ENCODE measurements around the gene ACCSL. TPM values are rescaled to one million over a fixed set of nuclear protein-coding genes. Genes with fewer than 3 reads are reported as not detected.

ACCSL gene
- total and polyA plus RNA-seq, 2 donors from 2014 or later = not detected

DNA sequence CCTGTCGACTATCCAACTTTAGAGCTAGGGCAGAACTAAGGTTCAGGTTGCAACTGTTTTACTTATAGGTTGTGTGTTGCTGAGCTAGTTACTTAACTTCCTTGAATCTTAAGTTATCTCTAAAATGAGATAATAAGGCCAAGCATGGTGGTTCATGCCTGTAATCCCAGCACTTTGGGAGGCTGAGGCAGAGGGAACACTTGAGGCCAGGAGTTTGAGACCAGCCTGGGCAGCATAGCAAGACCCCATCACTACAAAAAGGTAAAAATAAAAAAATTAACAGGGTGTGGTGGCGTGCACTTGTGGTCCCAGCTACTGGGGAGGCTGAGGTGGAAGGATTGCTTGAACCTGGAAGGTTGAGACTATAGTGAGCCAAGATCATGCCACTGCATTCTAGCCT lies 20.4 kb downstream of the ACCSL start:
- intact Hi-C loops (cut with DNase I) = no loop called here
- TF ChIP-seq, protein P1, sequence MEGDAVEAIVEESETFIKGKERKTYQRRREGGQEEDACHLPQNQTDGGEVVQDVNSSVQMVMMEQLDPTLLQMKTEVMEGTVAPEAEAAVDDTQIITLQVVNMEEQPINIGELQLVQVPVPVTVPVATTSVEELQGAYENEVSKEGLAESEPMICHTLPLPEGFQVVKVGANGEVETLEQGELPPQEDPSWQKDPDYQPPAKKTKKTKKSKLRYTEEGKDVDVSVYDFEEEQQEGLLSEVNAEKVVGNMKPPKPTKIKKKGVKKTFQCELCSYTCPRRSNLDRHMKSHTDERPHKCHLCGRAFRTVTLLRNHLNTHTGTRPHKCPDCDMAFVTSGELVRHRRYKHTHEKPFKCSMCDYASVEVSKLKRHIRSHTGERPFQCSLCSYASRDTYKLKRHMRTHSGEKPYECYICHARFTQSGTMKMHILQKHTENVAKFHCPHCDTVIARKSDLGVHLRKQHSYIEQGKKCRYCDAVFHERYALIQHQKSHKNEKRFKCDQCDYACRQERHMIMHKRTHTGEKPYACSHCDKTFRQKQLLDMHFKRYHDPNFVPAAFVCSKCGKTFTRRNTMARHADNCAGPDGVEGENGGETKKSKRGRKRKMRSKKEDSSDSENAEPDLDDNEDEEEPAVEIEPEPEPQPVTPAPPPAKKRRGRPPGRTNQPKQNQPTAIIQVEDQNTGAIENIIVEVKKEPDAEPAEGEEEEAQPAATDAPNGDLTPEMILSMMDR (IDR thresholded peaks at IDR 0.05; ENCODE audit: borderline replicate concordance, extremely low read depth, insufficient read depth) = no peak
- DNase-seq = no peak

DNA sequence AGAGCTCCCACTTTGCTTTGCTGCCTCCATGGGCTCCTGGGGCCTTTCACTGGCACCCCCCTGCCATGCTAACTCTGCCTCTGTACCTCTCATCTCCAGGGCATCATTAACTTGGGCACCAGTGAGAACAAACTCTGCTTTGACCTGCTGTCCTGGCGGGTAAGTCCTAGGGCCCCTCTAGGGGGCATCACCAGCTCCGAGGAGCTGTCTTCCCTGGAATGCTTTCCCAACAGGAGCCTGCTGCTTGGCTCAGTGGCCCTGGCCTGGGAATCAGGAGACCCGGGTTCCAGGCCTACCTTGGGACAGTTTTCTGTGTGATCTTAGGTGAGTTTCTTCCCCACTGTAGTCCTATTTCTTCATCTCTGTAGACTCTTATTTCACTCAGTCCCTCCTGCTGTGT lies 23.4 kb downstream of the ACCSL start:
- Histone ChIP-seq H3K36me3 (ENCODE audit: control insufficient read depth in 2 of 3, insufficient read depth in 3 of 3, low read length in 3 of 3) (peaks cover 0 to 10% (median 0%) of the 10 kb centered on the region in 3 donors), H3K27me3 (ENCODE audit: control insufficient read depth, insufficient read depth, low read length) (no peaks in the 10 kb centered on the region), H3K9me3 (ENCODE audit: control insufficient read depth in 2 of 3, insufficient read depth in 1 of 3, low read length in 3 of 3) (no peaks in the 10 kb centered on the region), H3K4me3 (ENCODE audit: low read length in 3 of 3) (no peak overlapping the region), H3K4me1 (ENCODE audit: control insufficient read depth in 2 of 3, insufficient read depth in 2 of 3, low read depth in 1 of 3, low read length in 3 of 3) (peaks cover 0 to 5% (median 5%) of the 10 kb centered on the region in 3 donors), H3K27ac (ENCODE audit: low read depth in 2 of 2, low read length in 2 of 2) (no peak overlapping the region), H3K9ac (ENCODE audit: low read length in 3 of 3) (no peak overlapping the region)
- TF ChIP-seq, protein P1 (IDR thresholded peaks at IDR 0.05; ENCODE audit: borderline replicate concordance, extremely low read depth, insufficient read depth) = no peak
- FAIRE-seq (no peak), DNase-seq (no peak)
- intact Hi-C loops (cut with DNase I) = no loop called here

More for the DNA sequence above, 20.4 kb downstream of the ACCSL start:
- no peak overlapping the region for H3K9ac ChIP-seq (ENCODE audit: low read length in 3 of 3)
- no peaks in the 10 kb centered on the region for H3K27me3 ChIP-seq (ENCODE audit: control insufficient read depth, insufficient read depth, low read length)
- FAIRE-seq = no peak
- H3K9me3 ChIP-seq (ENCODE audit: control insufficient read depth in 2 of 3, insufficient read depth in 1 of 3, low read length in 3 of 3) = no peaks in the 10 kb centered on the region
- no peak overlapping the region for H3K4me3 ChIP-seq (ENCODE audit: low read length in 3 of 3)
- peaks cover 0 to 3% (median 0%) of the 10 kb centered on the region in 3 donors for H3K36me3 ChIP-seq (ENCODE audit: control insufficient read depth in 2 of 3, insufficient read depth in 3 of 3, low read length in 3 of 3)
- peaks cover 0 to 5% (median 5%) of the 10 kb centered on the region in 3 donors for H3K4me1 ChIP-seq (ENCODE audit: control insufficient read depth in 2 of 3, insufficient read depth in 2 of 3, low read depth in 1 of 3, low read length in 3 of 3)
- no peak overlapping the region for H3K27ac ChIP-seq (ENCODE audit: low read depth in 2 of 2, low read length in 2 of 2)

DNA sequence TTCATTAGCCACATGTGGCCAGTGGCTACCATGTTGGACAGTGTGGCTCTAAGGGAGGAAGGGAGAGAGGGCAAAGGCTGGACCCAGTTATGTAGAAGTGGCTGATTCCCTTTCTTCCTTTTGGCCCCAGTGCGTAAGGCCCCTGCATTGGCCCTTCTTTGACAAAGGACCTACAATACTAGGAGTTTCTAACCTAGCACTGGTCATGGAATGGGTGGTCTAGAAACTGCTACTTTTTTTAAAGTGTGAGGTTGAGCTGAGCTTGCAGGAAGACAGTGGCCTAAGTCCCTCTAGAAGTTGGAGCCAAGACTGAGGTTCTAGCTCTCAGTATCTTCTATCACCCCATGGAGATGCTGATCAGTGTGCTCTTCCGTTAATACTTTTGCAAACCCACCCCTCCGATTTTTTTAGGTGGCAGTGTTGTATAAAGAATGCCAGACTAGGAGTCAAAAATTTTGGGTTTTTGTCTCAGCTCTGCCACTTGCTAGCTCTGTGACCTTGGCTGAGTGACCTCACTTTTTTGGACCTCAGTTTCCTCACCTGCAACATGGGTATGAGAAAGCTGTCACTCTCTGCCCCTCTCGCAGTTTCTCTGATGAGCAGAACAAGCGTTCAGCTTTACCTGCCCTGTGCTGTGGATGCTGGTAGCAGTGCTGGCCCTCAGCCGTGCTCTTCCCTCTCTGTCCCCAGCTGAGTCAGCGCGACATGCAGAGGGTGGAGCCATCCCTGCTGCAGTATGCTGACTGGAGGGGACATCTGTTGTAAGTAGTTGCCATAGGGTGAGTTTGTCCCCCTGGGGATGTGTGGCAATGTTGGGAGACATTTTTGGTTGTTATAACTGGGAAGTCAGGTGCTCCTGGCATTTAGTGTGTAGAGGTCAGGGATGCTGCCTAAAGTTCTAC lies 25.2 kb downstream of the ACCSL start:
- FAIRE-seq = no peak
- peaks cover 0 to 10% (median 0%) of the 10 kb centered on the region in 3 donors for H3K36me3 ChIP-seq (ENCODE audit: control insufficient read depth in 2 of 3, insufficient read depth in 3 of 3, low read length in 3 of 3)
- no peak overlapping the region for H3K27ac ChIP-seq (ENCODE audit: low read depth in 2 of 2, low read length in 2 of 2)
- H3K9ac ChIP-seq (ENCODE audit: low read length in 3 of 3) = no peak overlapping the region
- H3K4me1 ChIP-seq (ENCODE audit: control insufficient read depth in 2 of 3, insufficient read depth in 2 of 3, low read depth in 1 of 3, low read length in 3 of 3) = no peaks in the 10 kb centered on the region
- intact Hi-C loops (cut with DNase I) = no loop called here
- no peak for DNase-seq
- H3K9me3 ChIP-seq (ENCODE audit: control insufficient read depth in 2 of 3, insufficient read depth in 1 of 3, low read length in 3 of 3) = no peaks in the 10 kb centered on the region
- no peak overlapping the region for H3K4me3 ChIP-seq (ENCODE audit: low read length in 3 of 3)
- H3K27me3 ChIP-seq (ENCODE audit: control insufficient read depth, insufficient read depth, low read length) = no peaks in the 10 kb centered on the region
- TF ChIP-seq, protein P1 (IDR thresholded peaks at IDR 0.05; ENCODE audit: borderline replicate concordance, extremely low read depth, insufficient read depth) = no peak
